H1 (cell line): Measurements from ENCODE around the gene PIGC. TPM values are rescaled to one million over a fixed set of nuclear protein-coding genes. Genes with fewer than 3 reads are reported as not detected.

Experiments used
- CTCF ChIA-PET: fragments of 300-600 bp; sonication (Branson Sonifier 250); formaldehyde crosslinking; loops from one replicate; lab custom pipeline; 2021; ENCODE audit not compliant: partially characterized antibody; lab: Charles Lee
- POLR2A ChIA-PET: fragments of 300-600 bp; sonication (Branson Sonifier 250); formaldehyde crosslinking; loops from one replicate; lab custom pipeline; 2021; ENCODE audit warnings: inconsistent platforms; ENCODE audit not compliant: partially characterized antibody; lab: Charles Lee
- DNase-seq, 2 experiments: peaks; one replicate each; pipeline versions ENCODE4 v3.0.0 to v3.0.0-alpha.2; 2010 to 2022; ENCODE audit warnings: low spot score in 2 of 2, low read depth in 1 of 2, mixed read lengths in 1 of 2
- FAIRE-seq: peaks from 2 replicates; lab custom pipeline; 2011; peaks lifted over from hg19 to GRCh38; lab: Jason Lieb, UNC
- H2AFZ ChIP-seq: 2 replicates; pipeline ENCODE4 v1.8.1; 2012; ENCODE audit warnings: low read length, inconsistent platforms
- H2AK5ac ChIP-seq: 2 replicates; pipeline ENCODE4 v1.6.1; 2013; ENCODE audit warnings: low read depth, low read length
- H2BK120ac ChIP-seq: replicated peaks from 2 replicates; pipeline ENCODE3; 2013; ENCODE audit warnings: low read depth, low read length, inconsistent platforms
- H2BK12ac ChIP-seq: 2 replicates; pipeline ENCODE4 v1.6.1; 2013; ENCODE audit warnings: low read depth, low read length
- H2BK15ac ChIP-seq: 2 replicates; pipeline ENCODE4 v1.6.1; 2013; ENCODE audit warnings: low read length
- H2BK20ac ChIP-seq: 2 replicates; pipeline ENCODE4 v1.6.1; 2013; ENCODE audit warnings: low read length
- H2BK5ac ChIP-seq: 2 replicates; pipeline ENCODE4 v1.6.1; 2013; ENCODE audit warnings: low read depth, low read length
- H3K14ac ChIP-seq: 2 replicates; pipeline ENCODE4 v1.6.1; 2013; ENCODE audit warnings: inconsistent platforms; ENCODE audit not compliant: insufficient read length
- H3K18ac ChIP-seq: 2 replicates; pipeline ENCODE4 v1.6.1; 2013; ENCODE audit warnings: low read length; ENCODE audit errors: extremely low read depth
- H3K23ac ChIP-seq: 2 replicates; pipeline ENCODE4 v1.6.1; 2013; ENCODE audit warnings: inconsistent platforms; ENCODE audit not compliant: insufficient read length
- H3K23me2 ChIP-seq: 2 replicates; pipeline ENCODE4 v1.6.1; 2013; ENCODE audit warnings: low read depth, low read length
- H3K27ac ChIP-seq: 2 replicates; pipeline ENCODE4 v1.6.1; 2011; ENCODE audit warnings: low read depth, low read length, inconsistent platforms
- H3K27me3 ChIP-seq, 4 experiments: replicated peaks in 1 of 4; 1 replicate in 1 of 4; 2 replicates in 3 of 4; pipeline versions ENCODE4 v1.6.1 to v1.8.1; 2011 to 2013; ENCODE audit warnings: low read length in 3 of 4, mild to moderate bottlenecking in 3 of 4, inconsistent platforms in 2 of 4, mixed read lengths in 2 of 4, moderate library complexity in 1 of 4; ENCODE audit not compliant: control insufficient read depth in 3 of 4, insufficient read depth in 3 of 4; ENCODE audit errors: extremely low read depth in 1 of 4
- H3K36me3 ChIP-seq, 4 experiments: 2 replicates each; pipeline versions ENCODE4 v1.6.1 to v1.8.1; 2011 to 2013; ENCODE audit warnings: mild to moderate bottlenecking in 4 of 4, low read length in 3 of 4, moderate library complexity in 2 of 4, control low read depth in 1 of 4, inconsistent platforms in 1 of 4; ENCODE audit not compliant: insufficient read depth in 4 of 4, control insufficient read depth in 2 of 4
- H3K4ac ChIP-seq: replicated peaks from 2 replicates; pipeline ENCODE3; 2013; ENCODE audit warnings: low read length, low read depth, mixed read lengths, inconsistent platforms; ENCODE audit not compliant: insufficient read length
- H3K4me1 ChIP-seq, 4 experiments: replicated peaks in 1 of 4; 1 replicate in 1 of 4; 2 replicates in 3 of 4; pipeline versions ENCODE4 v1.6.1 to v1.8.1; 2011 to 2013; ENCODE audit warnings: low read length in 3 of 4, inconsistent platforms in 2 of 4, mixed read lengths in 1 of 4; ENCODE audit not compliant: insufficient read depth in 4 of 4, control insufficient read depth in 3 of 4
- H3K4me2 ChIP-seq, 2 experiments: 2 replicates each; pipeline versions ENCODE4 v1.6.1 to v1.8.1; 2011 to 2013; ENCODE audit warnings: low read depth in 2 of 2, low read length in 2 of 2, control low read depth in 1 of 2, inconsistent platforms in 1 of 2, mild to moderate bottlenecking in 1 of 2; ENCODE audit not compliant: insufficient read depth in 1 of 2
- H3K4me3 ChIP-seq, 4 experiments: fragments of 200-600, 300-600 bp in 1 of 4; sonication (generic), shearing (Covaris generic), sonication (Bioruptor Twin) in 1 of 4; 2 replicates each; pipeline versions ENCODE4 v1.5.1 to v1.8.1; 2011 to 2016; ENCODE audit warnings: low read length in 4 of 4, low read depth in 3 of 4, control low read depth in 2 of 4, inconsistent platforms in 2 of 4, mild to moderate bottlenecking in 2 of 4, mixed read lengths in 1 of 4, moderate library complexity in 1 of 4; ENCODE audit not compliant: insufficient read depth in 2 of 4; ENCODE audit errors: extremely low read depth in 1 of 4
- H3K56ac ChIP-seq: replicated peaks from 2 replicates; pipeline ENCODE3; 2013; ENCODE audit warnings: low read depth, mild to moderate bottlenecking, mixed read lengths, low read length, inconsistent platforms; ENCODE audit not compliant: insufficient read length
- H3K79me1 ChIP-seq: 2 replicates; pipeline ENCODE4 v1.6.1; 2013; ENCODE audit warnings: low read depth, low read length, control low read depth
- H3K79me2 ChIP-seq, 2 experiments: 2 replicates each; pipeline versions ENCODE4 v1.6.1 to v1.8.1; 2012 to 2013; ENCODE audit warnings: low read length in 2 of 2, mild to moderate bottlenecking in 2 of 2, inconsistent platforms in 1 of 2; ENCODE audit not compliant: insufficient read depth in 2 of 2, control insufficient read depth in 1 of 2
- H3K9ac ChIP-seq, 4 experiments: replicated peaks in 1 of 4; 1 replicate in 1 of 4; 2 replicates in 3 of 4; pipeline versions ENCODE4 v1.6.1 to v1.8.1; 2011 to 2013; ENCODE audit warnings: low read depth in 3 of 4, low read length in 3 of 4, control low read depth in 2 of 4, mild to moderate bottlenecking in 2 of 4, moderate library complexity in 2 of 4, inconsistent platforms in 1 of 4; ENCODE audit errors: extremely low read depth in 1 of 4
- H3K9me3 ChIP-seq, 2 experiments: 2 replicates each; pipeline versions ENCODE4 v1.6.1 to v1.8.1; 2012 to 2013; ENCODE audit warnings: mild to moderate bottlenecking in 2 of 2, moderate library complexity in 2 of 2, control low read depth in 1 of 2, inconsistent platforms in 1 of 2, low read depth in 1 of 2, low read length in 1 of 2, mixed read lengths in 1 of 2; ENCODE audit not compliant: insufficient read depth in 2 of 2
- H4K20me1 ChIP-seq, 2 experiments: replicated peaks in 1 of 2; 2 replicates each; pipeline versions ENCODE3 to v1.8.1; 2011 to 2013; ENCODE audit warnings: inconsistent platforms in 2 of 2, low read length in 2 of 2, mild to moderate bottlenecking in 1 of 2; ENCODE audit not compliant: insufficient read depth in 2 of 2, control insufficient read depth in 1 of 2
- H4K5ac ChIP-seq: 2 replicates; pipeline ENCODE4 v1.6.1; 2013; ENCODE audit warnings: low read length, low read depth, mixed read lengths, inconsistent platforms; ENCODE audit not compliant: insufficient read length
- H4K8ac ChIP-seq: 2 replicates; pipeline ENCODE4 v1.8.0; 2013; ENCODE audit warnings: mild to moderate bottlenecking, moderate library complexity, low read length, inconsistent platforms; ENCODE audit not compliant: insufficient read depth; ENCODE audit errors: extremely low read depth
- H4K91ac ChIP-seq: replicated peaks from 2 replicates; pipeline ENCODE3; 2013; ENCODE audit warnings: low read length, mixed read lengths, inconsistent platforms; ENCODE audit not compliant: insufficient read length
- ATF2 ChIP-seq: IDR thresholded peaks from 2 replicates; pipeline ENCODE4 v1.6.1; 2012; ENCODE audit warnings: low read length, inconsistent platforms
- CHD1 ChIP-seq: IDR thresholded peaks from 2 replicates; pipeline ENCODE4 v1.6.1; 2012; ENCODE audit warnings: low read depth, low read length, improper control_type of control experiment
- MAFK ChIP-seq: IDR thresholded peaks from 2 replicates; pipeline ENCODE4 v1.6.1; 2012; ENCODE audit warnings: low read depth, mild to moderate bottlenecking, improper control_type of control experiment, low read length
- NANOG ChIP-seq: IDR thresholded peaks from 2 replicates; pipeline ENCODE4 v1.6.1; 2011; ENCODE audit warnings: low read length, low read depth, mild to moderate bottlenecking, inconsistent platforms; ENCODE audit not compliant: insufficient read depth, poor library complexity, severe bottlenecking
- RAD21 ChIP-seq, 2 experiments: IDR thresholded peaks in 1 of 2; conservative IDR thresholded peaks in 1 of 2; 2 replicates each; pipeline ENCODE4 v1.6.1; 2011; ENCODE audit warnings: low read depth in 2 of 2, low read length in 2 of 2, improper control_type of control experiment in 1 of 2, inconsistent platforms in 1 of 2, mild to moderate bottlenecking in 1 of 2, moderate library complexity in 1 of 2
- SIRT6 ChIP-seq: IDR thresholded peaks from one replicate; pipeline ENCODE4 v1.7.1; 2012; ENCODE audit warnings: low read length, inconsistent platforms
- SP4 ChIP-seq: IDR thresholded peaks from 2 replicates; pipeline ENCODE4 v1.6.1; 2012; ENCODE audit warnings: low read length, inconsistent platforms
- TAF7 ChIP-seq: optimal IDR thresholded peaks from 2 replicates; pipeline ENCODE3; 2011; ENCODE audit warnings: low read depth, mild to moderate bottlenecking, inconsistent platforms, low read length, moderate library complexity, borderline replicate concordance
- TCF12 ChIP-seq: IDR thresholded peaks from 2 replicates; pipeline ENCODE4 v1.6.1; 2011; ENCODE audit warnings: low read depth, mild to moderate bottlenecking, low read length
- TEAD4 ChIP-seq: IDR thresholded peaks from 2 replicates; pipeline ENCODE4 v1.6.1; 2012; ENCODE audit warnings: low read depth, low read length, inconsistent platforms, mixed read lengths
- USF2 ChIP-seq: IDR thresholded peaks from 2 replicates; pipeline ENCODE4 v1.6.1; 2011; ENCODE audit warnings: low read length, improper control_type of control experiment
- ZNF274 ChIP-seq: IDR thresholded peaks from 2 replicates; pipeline ENCODE4 v1.7.0; 2012; ENCODE audit warnings: low read length, borderline replicate concordance; ENCODE audit errors: extremely low read depth
- WGBS, 2 experiments: shearing (Covaris generic) in 1 of 2; methylation state at CpG; one replicate each; pipeline versions ENCODE4 v1.1.6 to v1.1.7; 2013 to 2015; ENCODE audit warnings: low lambda C conversion rate in 2 of 2, mixed read lengths in 2 of 2, inconsistent platforms in 1 of 2, low coverage in 1 of 2, missing lambda C conversion rate in 1 of 2; ENCODE audit not compliant: insufficient replicate concordance in 2 of 2, insufficient coverage in 1 of 2, insufficient read length in 1 of 2; ENCODE audit errors: extremely low coverage in 1 of 2, missing lambda C conversion rate in 1 of 2; 5-methylcytosine and 5-hydroxymethylcytosine counted together
- polyA plus RNA-seq, 7 experiments: library from polyadenylated mRNA; depleted of rRNA in 3 of 7; stranded (reverse) in 5 of 7; unstranded in 2 of 7; fragments of >200 nt in 5 of 7; fragments of 200-250 nt in 2 of 7; gene quantifications; 1 replicate in 5 of 7; 2 replicates in 1 of 7; 4 replicates in 1 of 7; pipeline versions ENCODE4 v1.2.1 to v1.2.3, GENCODE V29; 2011 to 2013; ENCODE audit warnings: missing spikeins in 2 of 7, mixed read lengths in 2 of 7
- total RNA-seq: library from RNA; stranded (reverse); fragmentation: NEBNext Ultra II Directional; extraction: Animal tissue kit (Norgen Biotek cat#: 25700); gene quantifications from 2 replicates; pipeline ENCODE4 v1.2.1, GENCODE V29; 2021

The PIGC gene
- total and polyA plus RNA-seq, 2 of the 8 experiments (the other 6 are each of a cell fraction or from before 2014, with no cell fraction given): 21.0 to 39.3 TPM

GRCh38 chr1:172397221-172397620 is 46.6 kb downstream of the PIGC start:
- Histone ChIP-seq H4K5ac (no peak overlapping the region), H2BK120ac (no peak overlapping the region), H3K79me2 (no peaks in the 10 kb centered on the region), H3K23ac (no peak overlapping the region), H2BK12ac (no peak overlapping the region), H4K20me1 (no peaks in the 10 kb centered on the region), H3K79me1 (no peaks in the 10 kb centered on the region), H4K91ac (no peak overlapping the region), H2BK15ac (no peak overlapping the region), H3K14ac (no peak overlapping the region), H3K4ac (no peak overlapping the region), H3K27ac (no peak overlapping the region), H3K4me2 (no peak overlapping the region), H3K18ac (no peak overlapping the region), H3K9me3 (no peaks in the 10 kb centered on the region), H2BK20ac (no peak overlapping the region), H3K4me1 (peaks cover 4 to 10% (median 5%) of the 10 kb centered on the region in 4 experiments; a peak in 5 of 7 replicates), H2AFZ (no peak overlapping the region), H2BK5ac (no peak overlapping the region), H2AK5ac (no peak overlapping the region), H3K27me3 (no peaks in the 10 kb centered on the region), H3K4me3 (no peak overlapping the region), H3K9ac (no peak overlapping the region), H3K56ac (no peak overlapping the region), H3K36me3 (no peaks in the 10 kb centered on the region), H3K23me2 (no peaks in the 10 kb centered on the region), H4K8ac (no peak overlapping the region)
- DNase-seq (no peak), FAIRE-seq (no peak)
- CTCF ChIA-PET: interaction anchor here (1.5 kb wide), 1 partner anchor 11 kb away, joined by 6 read pairs; no protein-coding TSS in a partner anchor
- WGBS, 2 experiments: 92% methylated on average over 3 of the region's 3 CpGs; no CpG with 5 or more reads in 1 of the 2 experiments
- POLR2A ChIA-PET: no interaction called here
- TF ChIP-seq MAFK (no peak), TAF7 (no peak), NANOG (no peak), ATF2 (no peak), SIRT6 (no peak), ZNF274 (no peak), SP4 (no peak), RAD21 (IDR thresholded peaks at IDR 0.05 in 1 of 2, conservative IDR thresholded peaks at IDR 0.05 in 1 of 2; ENCODE audit: low read depth in 2 of 2, low read length in 2 of 2) (no peak), CHD1 (no peak), USF2 (no peak), TCF12 (no peak), TEAD4 (no peak)
